ENCODE results near the gene HS6ST1.

HS6ST1 gene

GRCh38 chr2:128318776-128319464, at the start of gene HS6ST1:
TSS of gene HS6ST1 (minus strand) at chr2:128318868. CDS start at chr2:128318563, 305 bp downstream.
- no peak for DNase-seq

- DNase-seq, result no peak
Observed at GRCh38 chr2:128367601-128368359, 49.1 kb upstream of the HS6ST1 start.

GRCh38 chr2:128366713-128367511, 48.2 kb upstream of the HS6ST1 start:
- no peak for DNase-seq

- no peak for DNase-seq
Observed at GRCh38 chr2:128365217-128365905, 46.7 kb upstream of the HS6ST1 start.

- no peak for DNase-seq
Observed at GRCh38 chr2:128364441-128364911, 45.8 kb upstream of the HS6ST1 start.

GRCh38 chr2:128363934-128364361, 45.3 kb upstream of the HS6ST1 start:
- DNase-seq, result no peak

- DNase-seq, result no peak
Observed at GRCh38 chr2:128362889-128363228, 44.2 kb upstream of the HS6ST1 start.

GRCh38 chr2:128362176-128362888, 43.7 kb upstream of the HS6ST1 start:
- DNase-seq, result no peak

GRCh38 chr2:128361376-128362131, 42.9 kb upstream of the HS6ST1 start:
- DNase-seq, result no peak

- DNase-seq, result no peak
Observed at GRCh38 chr2:128360711-128361110, 42.0 kb upstream of the HS6ST1 start.

GRCh38 chr2:128359841-128360240, 41.2 kb upstream of the HS6ST1 start:
- DNase-seq, result no peak

- no peak for DNase-seq
Observed at GRCh38 chr2:128358941-128359731, 40.5 kb upstream of the HS6ST1 start.

- DNase-seq, result no peak
Observed at GRCh38 chr2:128357506-128358370, 39.1 kb upstream of the HS6ST1 start.

- no peak for DNase-seq
Observed at GRCh38 chr2:128356127-128356526, 37.5 kb upstream of the HS6ST1 start.

GRCh38 chr2:128354726-128355470, 36.2 kb upstream of the HS6ST1 start:
- no peak for DNase-seq

GRCh38 chr2:128354161-128354560, 35.5 kb upstream of the HS6ST1 start:
- no peak for DNase-seq

GRCh38 chr2:128350736-128351135, 32.1 kb upstream of the HS6ST1 start:
- DNase-seq, result no peak

GRCh38 chr2:128348701-128349100, 30.0 kb upstream of the HS6ST1 start:
- no peak for DNase-seq

Measured in NCI-H2029 treated with DMSO at 0.1 percent for 48 hours (cell line).